DMS114 treated with DMSO at 0.1 percent for 48 hours (cell line): ENCODE measurements around the gene FLII.
"Not testable (repeated sequence)": the region's sequence is repeated elsewhere in the genome, so short reads cannot be mapped to it uniquely, and the experiment has no call there.

Source experiments
- DNase-seq: peaks from one replicate; lab custom pipeline; 2025; ENCODE audit not compliant: unreplicated experiment; lab: John Stamatoyannopoulos, UW

Gene FLII

DNA sequence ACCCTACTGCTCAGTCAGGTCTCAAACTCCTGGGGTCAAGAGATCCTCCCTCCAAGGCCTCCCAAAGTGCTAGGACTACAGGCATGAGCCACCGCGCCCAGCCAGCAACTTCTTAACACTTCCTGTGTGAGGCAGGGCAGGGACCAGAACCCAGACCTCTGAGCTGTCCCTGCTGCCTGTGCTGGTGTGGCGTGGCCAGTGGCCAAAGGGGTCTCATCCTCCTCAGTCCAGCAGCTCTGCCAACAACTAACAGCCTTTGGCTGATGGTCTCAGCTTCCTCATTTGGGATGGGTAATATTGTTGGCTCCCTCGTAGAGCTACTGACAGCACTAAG is 34.5 kb downstream of the FLII start:
- no peak for DNase-seq

DNA sequence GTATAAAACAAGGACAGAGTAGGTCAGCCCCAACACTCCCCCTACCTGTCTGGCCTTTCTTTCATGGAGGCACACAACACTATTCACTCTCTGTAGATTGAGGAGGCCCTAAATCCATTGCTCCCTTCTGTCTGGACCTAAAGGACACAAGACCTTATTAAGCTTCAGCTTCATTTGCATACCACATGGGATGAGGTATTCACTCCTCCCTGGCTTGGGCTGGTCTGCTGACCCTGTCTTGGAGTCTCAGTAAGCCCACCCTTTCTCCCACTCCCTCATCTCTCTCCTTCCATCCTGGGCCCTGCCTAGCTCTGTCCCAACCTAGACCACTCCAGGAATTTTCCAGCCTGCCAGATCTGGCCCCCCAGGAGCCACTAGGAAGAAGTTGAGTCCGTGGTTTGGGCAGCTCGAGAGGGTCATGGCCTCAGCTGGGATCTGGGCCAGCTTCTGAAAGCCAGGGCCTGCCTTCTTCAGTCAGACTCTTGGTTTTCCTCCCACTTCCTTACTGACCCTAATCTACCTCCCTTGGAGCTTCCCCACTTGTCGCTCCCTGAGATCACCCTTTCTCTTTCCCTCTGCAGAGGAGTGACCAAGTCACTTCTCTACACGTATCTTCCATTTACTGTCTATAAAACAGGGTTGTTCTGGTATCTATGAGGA is 39.7 kb downstream of the FLII start:
- DNase-seq = no peak

DNA sequence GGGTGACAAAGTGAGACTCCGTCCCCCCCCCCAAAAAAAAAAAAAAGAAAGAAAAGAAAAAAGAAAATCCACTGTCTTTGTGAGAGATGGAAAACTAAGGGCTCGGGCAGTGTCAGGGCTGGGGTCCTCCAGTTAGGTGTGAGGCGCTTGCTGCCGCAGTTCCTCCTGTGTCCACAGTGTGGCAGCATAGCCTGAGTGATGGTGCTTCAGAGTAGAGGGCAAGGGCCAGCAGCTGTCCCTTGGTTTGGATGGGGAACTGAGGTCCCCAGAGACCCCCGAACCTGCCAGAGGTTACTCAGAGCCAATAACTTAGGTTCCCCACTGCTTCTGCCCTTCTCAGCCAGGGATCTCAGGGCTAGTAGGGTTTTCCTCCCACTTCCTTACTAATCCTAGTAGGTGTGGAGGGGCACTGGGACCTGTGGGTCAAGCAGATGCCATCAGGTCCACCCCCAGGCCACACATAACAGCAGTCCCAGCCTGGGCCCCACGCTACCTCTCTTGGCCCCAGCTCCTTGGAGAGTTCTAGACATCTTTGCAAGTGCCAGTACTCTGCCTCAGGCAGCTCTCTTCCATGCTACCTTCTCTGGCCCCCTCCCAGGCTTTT is 41.0 kb downstream of the FLII start:
- no peak for DNase-seq

GRCh38 chr17:18216906-18217305 is 41.6 kb downstream of the FLII start:
- not testable (repeated sequence) for DNase-seq

DNA sequence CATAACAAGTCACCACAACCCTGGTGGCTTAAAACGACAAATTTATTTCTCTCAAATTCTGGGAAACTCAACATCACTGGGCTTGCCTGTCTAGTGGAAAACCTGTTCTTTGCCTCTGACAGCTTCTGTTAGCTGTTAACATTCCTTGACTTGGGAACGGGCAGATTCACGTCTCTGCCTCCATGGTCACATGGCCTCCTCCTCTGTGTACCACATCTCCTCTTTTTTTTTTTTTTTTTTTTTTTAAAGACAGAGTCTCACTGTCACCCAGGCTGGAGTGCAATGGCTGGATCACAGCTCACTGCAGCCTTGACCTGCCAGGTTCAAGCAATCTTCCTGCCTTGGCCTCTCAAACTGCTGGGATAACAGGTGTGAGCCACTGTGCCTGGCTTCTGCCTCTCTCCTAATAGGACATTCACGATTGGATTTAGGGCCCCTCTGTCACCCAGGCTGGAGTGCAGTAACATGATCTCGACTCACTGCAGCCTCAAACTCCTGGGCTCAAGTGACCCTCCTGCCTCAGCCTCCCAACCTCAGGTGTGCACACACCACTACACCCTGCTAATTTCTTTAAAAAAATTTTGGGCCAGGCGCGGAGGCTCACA is 44.8 kb downstream of the FLII start:
- DNase-seq = no peak

DNA sequence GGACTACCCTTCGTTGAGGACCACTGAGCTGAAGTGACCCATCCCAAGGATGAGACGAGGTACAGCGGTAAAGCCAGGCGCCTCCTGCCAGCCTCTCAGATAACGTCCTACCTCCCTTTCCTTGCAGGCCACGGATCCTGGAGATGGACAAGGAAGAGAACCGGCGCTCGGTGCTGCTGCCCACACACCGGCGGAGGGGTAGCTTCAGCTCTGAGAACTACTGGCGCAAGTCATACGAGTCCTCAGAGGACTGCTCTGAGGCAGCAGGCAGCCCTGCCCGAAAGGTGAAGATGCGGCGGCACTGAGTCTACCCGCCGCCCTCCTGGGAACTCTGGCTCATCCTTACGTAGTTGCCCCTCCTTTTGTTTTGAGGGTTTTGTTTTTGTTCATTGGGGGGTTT is 50.4 kb downstream of the FLII start:
- DNase-seq = no peak

GRCh38 chr17:18206962-18207361 is 51.6 kb downstream of the FLII start:
- no peak for DNase-seq

GRCh38 chr17:18205861-18206260 is 52.7 kb downstream of the FLII start:
- DNase-seq = no peak

- DNase-seq = no peak
Measured at GRCh38 chr17:18203308-18203707, 55.2 kb downstream of the FLII start.

- no peak for DNase-seq
Measured at GRCh38 chr17:18201108-18201507, 57.4 kb downstream of the FLII start.

GRCh38 chr17:18198530-18198929 is 60.0 kb downstream of the FLII start:
- DNase-seq = no peak

DNA sequence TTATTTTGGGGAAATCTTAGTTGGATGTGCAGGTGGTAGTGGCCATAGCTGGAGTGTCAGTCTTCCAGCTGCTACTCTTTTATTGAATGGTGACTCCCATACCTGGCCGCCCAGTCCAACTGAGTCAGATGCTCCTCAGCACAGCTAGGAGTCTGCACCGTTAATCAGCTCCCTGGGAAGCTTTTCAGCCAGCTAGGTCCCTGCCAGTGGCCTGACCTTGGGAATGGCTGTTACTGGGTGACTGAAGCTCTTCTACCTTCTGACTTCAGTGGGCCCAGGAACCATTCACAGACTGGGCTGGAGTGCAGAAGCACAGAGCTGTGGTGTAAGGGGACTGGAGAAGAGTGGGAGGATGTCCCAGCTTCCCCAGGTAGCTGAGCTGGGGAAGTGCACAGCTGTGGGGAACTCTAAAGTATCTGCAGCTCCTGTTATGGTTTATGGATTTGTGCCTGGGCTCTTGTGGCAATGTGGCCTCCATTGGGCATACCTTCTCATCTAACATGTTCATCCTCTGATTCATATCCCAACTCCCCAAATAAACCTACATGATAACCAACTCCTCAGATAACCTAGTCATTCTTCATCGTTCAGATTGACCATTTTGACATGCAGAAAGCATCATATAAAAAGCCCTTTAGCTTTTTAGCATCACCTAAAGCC is 60.9 kb downstream of the FLII start:
- DNase-seq = no peak

GRCh38 chr17:18195246-18195645 is 63.3 kb downstream of the FLII start:
- no peak for DNase-seq
